Measurements from ENCODE around the gene SLC35D3.

GRCh38 chr6:136873748-136874147 is 48.4 kb upstream of the SLC35D3 start:
- TF ChIP-seq, protein P1, sequence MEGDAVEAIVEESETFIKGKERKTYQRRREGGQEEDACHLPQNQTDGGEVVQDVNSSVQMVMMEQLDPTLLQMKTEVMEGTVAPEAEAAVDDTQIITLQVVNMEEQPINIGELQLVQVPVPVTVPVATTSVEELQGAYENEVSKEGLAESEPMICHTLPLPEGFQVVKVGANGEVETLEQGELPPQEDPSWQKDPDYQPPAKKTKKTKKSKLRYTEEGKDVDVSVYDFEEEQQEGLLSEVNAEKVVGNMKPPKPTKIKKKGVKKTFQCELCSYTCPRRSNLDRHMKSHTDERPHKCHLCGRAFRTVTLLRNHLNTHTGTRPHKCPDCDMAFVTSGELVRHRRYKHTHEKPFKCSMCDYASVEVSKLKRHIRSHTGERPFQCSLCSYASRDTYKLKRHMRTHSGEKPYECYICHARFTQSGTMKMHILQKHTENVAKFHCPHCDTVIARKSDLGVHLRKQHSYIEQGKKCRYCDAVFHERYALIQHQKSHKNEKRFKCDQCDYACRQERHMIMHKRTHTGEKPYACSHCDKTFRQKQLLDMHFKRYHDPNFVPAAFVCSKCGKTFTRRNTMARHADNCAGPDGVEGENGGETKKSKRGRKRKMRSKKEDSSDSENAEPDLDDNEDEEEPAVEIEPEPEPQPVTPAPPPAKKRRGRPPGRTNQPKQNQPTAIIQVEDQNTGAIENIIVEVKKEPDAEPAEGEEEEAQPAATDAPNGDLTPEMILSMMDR (IDR thresholded peaks at IDR 0.05), result no peak
- no peak for TF ChIP-seq POLR2AphosphoS5 (IDR thresholded peaks at IDR 0.05; ENCODE audit: insufficient read depth in 1 of 2, low read depth in 1 of 2)
- no peak for TF ChIP-seq POLR2A (IDR thresholded peaks at IDR 0.05)
